GM18867 (cell line): ENCODE data around the gene NYAP2.

Source experiments
- ATAC-seq: cut with Tn5 transposase; IDR thresholded peaks from one replicate; pipeline ENCODE4 v1.9.1; 2021; ENCODE audit warnings: mild to moderate bottlenecking, moderate library complexity; ENCODE audit not compliant: unreplicated experiment

Gene NYAP2

DNA sequence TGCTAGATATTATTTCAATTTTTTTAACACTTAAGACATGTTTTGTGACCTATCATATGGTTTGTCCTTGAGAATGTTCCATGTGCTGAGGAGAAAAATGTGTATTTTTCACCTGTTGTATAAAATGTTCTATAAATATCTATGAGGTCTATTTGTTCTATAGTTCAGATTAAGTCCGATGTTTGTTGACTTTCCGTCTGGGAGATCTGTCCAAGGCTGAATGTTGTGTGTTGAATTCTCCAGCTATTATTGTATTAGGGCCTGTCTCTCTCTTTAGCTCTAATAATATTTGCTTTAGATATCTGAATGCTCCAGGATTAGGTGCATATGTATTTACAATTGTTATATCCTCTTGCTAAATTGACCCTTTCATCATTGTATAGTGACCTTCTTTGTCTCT is 144.1 kb downstream of the NYAP2 start:
- no peak for ATAC-seq

DNA sequence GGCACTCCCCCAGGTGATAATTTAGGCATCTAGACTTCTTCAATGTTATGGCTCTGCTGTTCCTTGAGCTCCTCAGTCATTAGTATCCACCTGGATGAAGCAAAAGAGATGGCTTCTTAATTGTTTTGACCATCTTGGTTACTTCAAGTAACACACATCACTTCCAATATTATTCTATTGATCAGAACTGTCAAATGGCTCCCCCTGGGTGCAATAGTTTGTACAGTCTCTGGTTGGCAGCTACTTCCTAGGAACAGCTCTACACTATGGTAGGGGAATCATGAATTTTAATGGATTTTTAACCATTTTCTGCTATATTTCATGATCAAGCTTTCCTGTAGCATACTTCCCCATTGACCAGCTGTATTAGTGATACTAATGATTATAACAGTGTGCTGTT is 157.0 kb downstream of the NYAP2 start:
- ATAC-seq = no peak

DNA sequence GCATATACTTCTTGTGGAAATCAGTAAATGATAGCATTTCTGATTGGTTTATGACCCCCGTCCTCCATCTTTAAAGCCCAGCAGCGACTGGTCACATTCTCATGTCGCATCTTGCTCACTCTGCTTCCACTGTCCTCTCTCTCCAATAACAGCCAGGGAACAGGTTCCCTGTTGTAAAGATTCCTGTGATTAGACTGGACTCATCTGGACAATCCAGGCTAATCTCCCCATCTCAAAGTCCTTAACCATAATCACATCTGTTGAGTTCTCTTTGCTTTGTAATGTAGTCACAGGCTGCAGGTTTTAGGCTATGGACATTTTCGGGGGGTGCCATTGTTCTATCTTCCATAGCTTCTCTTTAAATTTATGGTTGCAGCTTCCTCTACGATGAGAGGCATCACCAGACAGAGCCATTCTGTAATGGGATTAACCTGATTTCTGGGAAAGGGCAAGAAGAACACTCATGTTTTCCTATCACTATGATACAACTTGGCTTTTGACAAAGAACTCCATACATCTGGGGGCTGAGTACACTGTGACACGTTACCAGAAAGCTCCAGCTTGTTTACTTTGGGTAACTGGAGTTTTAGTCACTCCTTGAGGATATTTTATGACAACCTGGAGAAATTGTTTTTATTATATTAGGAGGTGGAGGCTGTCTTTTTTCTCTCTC is 159.0 kb downstream of the NYAP2 start:
- no peak for ATAC-seq

DNA sequence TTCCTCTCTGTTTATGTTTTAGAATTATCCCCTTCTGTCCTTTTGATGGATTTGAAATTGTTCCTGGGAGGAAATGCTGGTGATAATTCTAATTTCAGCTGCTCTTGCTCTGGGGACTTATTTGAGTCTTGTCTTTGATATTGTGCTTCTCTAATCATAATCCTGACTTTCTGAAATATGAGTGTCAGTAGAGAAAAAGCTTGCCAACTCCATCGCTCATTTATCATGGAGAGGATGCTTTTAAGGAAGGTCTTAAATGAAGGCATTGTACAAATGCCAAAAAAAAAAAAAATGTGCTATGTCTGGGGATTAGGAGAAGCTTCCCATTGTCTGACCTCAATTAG is 159.5 kb downstream of the NYAP2 start:
- no peak for ATAC-seq

DNA sequence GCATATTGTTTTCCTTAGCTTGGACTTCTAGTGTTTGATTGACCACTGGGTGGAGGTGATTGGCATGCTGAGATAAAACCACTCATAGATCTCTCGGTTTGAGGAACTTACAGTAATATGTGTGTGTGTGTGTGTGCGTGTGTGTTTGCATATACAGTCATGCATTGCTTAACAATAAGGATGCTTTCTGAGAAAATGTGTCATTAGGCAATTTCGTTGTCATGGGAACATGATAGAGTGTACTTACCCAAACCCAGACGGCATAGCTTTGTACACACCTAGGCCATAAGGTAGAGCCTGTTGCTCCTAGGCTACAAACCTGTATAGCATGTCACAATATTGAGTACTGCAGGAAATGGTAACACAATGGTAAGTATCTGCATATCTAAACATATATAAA is 167.3 kb downstream of the NYAP2 start:
- ATAC-seq = no peak

DNA sequence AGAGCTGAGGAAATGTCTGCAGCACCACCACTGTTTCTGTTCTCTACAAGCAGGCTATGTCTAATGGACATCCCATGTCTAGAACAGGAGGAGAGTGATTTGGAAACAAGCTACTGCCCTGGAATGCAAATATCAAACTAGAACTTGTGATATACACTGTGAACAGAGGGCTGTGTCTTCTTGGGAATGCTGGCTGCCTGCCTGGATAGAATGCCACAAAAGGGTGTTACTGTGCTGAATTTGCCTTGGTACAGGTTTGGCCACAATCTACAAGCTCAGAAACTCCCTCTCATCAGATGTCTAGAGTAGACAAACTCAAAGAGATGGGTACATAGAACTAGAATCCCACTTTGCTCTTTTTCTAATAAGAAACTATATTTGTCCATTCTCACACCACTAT is 170.5 kb downstream of the NYAP2 start:
- ATAC-seq = no peak

DNA sequence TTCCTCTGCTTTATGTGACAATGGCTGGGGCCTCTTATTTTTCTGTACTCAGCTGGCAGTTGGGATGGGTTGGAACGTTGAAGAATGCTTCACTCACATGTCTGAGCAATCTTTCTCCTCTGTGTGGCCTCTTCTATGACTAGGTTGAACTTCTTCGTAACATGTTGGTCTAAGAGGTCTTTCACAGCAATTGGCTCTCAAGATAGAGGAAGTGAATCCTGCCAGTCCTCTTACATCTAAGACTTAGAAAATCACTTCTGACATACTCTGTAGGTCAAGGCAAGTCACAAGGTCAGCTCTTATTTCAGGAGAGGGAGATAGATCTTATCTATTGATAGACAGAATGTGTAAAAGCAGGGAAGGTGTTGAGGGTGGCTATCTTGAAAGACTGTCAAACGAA is 174.1 kb downstream of the NYAP2 start:
- ATAC-seq = peak; percentile 59

DNA sequence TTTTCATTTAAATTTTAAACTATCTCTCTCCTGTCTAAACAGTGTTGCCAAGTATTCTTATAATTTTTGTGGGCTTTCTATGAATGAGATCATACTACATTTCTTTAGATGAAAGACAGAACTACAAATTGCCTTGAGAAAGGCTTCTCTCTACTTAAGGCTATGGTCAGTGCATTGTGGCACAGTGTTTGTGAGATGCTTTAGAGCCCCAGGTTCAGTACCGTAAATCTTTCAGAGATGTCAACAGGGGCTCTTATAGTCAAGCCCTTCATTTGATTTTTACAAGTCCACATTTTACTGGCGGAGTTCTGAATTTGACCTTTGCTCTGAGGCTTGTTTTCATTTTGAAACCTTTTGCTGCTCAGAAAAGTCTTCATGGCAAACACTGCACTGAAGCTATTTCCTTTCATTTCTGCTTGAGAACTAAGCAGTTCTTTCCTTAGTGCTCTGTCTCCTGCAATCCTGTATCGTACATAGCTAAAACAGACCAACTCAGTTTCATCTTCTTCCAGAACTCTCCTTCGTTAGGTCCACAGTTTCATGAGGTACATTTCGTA is 175.2 kb downstream of the NYAP2 start:
- ATAC-seq = no peak

DNA sequence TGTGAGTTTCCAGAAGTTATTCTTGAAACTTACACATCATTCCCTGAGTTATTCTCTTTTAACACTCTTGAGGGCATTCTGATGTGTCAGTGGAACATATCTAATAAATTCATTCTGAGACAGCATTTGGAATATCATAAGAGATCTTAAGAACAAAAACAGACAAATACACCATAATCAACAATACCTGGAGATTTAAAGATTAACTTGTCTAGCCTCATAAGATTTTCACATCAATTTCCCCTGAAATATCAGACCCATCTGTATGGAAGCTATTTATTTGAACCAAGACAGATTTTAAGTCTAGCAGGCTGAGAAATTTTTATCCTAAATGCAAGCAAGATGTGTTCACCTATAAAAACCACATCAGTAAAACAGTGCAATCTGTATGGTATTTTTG is 181.6 kb downstream of the NYAP2 start:
- ATAC-seq = no peak

DNA sequence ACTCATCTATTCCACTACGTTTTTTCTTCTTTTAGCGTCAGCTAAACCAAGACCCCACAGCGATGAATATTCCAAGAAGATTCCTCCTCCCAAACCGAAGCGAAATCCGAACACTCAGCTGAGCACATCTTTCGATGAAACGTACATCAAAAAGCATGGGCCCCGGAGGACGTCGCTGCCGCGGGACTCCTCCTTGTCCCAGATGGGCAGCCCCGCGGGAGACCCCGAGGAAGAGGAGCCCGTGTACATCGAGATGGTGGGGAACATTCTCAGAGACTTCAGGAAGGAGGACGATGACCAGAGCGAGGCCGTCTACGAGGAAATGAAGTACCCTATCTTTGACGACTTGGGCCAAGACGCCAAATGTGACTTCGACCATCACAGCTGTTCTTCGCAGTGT is 182.4 kb downstream of the NYAP2 start:
- no peak for ATAC-seq

DNA sequence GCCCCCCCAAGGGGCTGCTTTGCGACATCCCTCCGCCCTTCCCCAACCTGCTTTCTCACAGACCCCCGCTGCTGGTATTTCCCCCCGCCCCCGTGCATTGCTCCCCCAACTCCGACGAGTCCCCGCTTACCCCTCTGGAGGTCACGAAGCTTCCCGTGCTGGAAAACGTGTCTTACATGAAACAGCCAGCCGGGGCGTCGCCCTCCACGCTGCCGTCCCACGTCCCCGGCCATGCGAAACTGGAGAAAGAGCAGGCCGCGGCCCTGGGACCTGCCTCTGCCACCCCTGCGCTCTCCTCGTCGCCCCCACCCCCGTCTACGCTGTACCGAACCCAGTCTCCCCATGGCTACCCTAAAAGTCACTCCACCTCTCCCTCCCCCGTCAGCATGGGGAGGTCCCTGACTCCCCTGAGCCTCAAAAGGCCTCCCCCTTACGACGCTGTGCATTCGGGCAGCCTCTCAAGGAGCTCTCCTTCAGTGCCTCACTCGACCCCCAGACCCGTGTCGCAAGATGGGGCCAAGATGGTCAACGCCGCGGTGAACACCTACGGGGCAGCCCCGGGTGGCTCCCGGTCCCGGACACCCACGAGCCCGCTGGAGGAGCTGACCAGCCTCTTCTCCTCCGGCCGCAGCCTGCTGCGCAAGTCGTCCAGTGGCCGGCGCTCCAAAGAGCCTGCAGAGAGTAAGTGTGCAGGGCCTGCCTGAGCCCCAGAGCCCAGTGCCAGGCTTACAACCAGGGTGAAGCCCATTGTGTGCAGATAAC is 183.0 kb downstream of the NYAP2 start:
- ATAC-seq = no peak

DNA sequence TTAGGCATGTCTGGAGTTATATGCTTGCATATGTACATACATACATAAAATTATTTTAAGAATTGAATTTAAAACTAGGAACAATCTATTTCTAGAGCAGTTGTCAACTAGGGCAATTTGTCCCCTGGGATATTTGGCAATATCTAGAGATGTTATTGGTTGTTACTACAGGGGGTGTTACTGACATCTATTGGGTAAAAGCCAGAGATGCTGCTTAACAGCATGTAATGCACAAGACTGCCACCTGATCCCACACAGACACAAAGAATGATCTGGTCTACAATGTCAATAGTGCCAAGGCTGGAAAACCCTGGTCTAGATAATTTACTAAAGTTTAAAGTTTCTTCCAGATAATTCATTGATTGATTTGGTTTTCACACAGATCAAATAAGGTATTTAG is 185.3 kb downstream of the NYAP2 start:
- no peak for ATAC-seq

DNA sequence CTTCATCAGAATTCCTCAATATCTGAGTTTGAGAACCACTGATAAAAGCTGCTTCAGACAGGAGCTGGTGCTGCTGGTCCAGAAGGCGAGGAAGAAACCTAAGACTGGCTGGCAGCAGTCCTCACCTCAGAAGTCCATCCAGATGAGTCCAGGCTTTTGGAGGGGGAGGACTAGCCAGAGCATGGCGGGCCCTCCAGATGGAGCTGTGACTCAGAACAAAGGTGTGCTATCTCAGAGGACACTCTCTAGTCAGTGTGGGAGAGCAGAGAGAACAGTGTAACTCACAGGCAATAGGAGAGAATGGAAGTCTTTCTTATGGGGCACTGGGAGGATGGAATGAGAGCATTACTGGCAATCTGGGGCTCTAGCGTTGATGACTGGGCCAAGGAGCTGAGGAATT is 191.4 kb downstream of the NYAP2 start:
- ATAC-seq = no peak

DNA sequence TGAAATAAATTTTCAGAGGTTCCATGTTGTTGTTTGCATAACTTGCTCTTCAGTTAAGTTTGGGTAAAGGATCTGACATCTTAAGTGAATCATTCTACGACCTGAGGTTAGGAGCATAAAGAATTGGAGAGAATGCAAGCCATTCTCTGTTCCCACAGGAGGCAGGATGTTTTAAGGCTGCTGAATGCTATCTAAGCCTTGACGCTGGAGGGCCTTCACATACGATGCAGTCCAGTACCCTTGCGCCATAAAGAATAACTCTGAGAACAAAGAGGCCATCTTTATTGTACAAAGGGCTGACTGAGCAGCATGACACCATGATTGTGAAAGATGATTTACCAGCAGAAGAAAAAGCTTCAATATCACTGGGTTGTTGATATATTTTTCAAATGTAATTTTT is 198.4 kb downstream of the NYAP2 start:
- no peak for ATAC-seq

DNA sequence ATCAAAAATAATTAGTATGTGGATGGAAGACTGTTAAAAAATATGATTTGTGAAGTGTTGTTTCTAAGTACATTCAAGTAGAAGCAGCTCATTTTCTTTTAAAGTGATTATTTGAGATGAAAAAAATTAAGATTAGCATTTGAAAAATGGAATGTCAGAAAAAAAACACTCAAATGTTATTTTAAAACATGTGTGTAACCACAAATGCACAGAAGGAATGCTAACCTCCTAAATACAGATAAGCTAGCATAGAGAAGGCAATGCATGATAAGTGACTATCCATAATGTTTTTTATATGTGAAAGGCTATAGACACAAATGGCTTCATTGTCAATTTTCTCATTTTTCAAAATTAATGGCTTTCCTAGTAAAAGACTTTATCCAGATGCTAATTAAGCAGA is 198.9 kb downstream of the NYAP2 start:
- no peak for ATAC-seq

DNA sequence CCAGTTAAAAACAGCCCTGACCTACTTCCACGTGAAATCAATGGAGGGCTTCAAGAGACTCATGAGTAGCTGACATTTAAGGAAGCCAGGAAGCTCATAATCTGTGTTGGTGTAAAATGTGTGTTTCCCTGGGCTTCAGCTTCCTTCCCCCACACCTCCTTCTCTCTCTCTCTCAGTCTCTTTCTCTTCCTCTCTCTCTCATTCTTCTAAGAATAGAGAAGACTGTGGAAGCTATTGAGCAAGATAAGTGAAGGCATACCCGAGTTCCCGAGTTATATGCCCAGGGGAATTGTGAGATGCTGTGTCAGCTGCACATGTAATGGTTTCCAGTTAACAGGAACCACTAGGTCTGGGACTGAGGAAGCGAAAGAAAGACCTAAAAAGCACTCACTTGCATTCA is 199.4 kb downstream of the NYAP2 start:
- no peak for ATAC-seq

DNA sequence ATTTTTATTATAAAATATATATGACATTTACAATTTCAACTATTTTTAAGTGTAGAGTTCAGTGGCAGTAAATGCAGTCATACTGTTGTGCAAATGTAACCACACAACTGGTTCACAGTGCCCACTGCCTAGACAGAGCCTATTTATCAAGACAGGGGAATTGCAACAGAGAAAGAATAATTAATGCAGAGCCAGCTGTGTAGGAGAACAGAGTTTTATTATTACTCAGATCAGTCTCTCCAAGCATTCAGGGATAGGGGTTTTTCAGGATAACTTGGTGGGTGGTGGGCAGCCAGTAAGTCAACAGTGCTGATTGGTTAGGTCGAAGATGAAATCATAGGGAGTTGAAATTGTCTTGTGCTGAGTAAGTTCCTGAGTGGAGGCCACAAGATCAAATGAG is 200.3 kb downstream of the NYAP2 start:
- ATAC-seq = peak; percentile 3

DNA sequence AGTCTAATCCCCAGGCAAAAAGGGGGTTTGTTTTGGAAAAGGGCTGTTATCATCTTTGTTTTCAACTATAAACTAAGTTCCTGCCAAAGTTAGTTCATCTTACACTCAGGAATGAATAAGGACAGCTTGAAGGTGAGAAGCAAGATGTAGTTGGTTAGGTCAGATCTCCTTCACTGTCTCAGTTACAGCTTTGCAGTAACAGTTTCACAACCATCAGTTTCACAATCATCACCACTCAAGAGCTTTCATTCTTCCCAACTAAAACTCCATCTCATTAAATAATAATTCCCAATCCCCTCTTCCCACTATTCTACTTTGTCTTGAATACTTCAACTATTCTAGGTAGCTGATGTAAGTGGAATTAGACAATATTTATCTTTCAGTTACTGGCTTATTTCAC is 200.9 kb downstream of the NYAP2 start:
- peak; percentile 70 for ATAC-seq

DNA sequence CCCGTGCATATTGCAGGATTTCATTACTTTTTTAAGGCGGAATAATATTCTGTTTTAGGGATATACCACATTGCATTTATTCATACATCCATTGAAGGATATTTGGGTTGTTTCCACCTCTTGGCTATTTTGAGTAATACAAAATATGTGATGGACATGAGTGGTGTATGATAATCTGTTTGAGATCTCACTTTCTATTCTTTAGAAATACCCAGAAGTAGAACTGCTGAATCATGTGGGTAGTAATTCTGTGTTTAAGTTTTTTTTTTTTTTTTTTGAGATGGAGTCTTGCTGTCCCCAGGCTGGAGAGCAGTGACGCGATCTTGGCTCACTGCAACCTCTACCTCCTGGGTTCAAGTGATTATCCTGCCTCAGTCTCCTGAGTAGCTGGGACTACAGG is 201.4 kb downstream of the NYAP2 start:
- ATAC-seq = peak; percentile 62

DNA sequence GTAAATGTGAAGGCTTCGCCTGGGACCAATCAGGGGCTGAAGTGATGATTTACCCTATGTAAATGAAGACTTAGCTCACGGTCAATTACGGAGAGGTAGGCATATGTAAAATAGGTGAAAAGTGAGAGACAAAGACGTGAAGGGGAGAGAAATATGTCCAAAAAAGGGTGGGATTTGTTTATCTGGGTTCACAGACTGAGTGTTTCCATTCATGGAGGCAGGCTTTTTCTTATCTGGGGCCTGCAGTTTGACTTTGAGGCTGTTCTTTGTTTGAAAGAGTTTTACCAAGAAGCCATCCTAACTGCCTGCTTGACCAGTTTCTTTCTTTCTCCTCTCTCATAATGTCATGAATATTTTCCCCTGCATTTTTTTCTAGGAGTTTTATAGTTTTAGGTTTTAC is 202.7 kb downstream of the NYAP2 start:
- no peak for ATAC-seq

DNA sequence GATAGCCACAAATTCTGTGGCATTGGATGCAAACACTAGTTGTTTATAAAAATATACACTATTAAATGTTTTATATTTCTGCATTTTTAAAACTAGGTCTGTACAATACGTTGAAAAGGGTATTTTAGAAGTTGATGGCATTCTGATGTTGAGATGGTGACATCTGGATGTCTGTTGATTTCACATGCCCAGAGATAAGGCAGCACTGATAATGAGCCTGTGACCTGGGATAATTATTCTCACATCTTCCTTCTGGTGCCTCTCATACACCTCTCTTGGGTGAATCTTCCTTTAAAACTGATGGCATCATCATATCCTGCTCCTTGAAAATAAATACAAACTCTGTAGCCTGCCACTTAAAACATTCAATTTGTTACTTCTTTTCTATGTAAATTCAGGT is 208.6 kb downstream of the NYAP2 start:
- ATAC-seq = no peak

DNA sequence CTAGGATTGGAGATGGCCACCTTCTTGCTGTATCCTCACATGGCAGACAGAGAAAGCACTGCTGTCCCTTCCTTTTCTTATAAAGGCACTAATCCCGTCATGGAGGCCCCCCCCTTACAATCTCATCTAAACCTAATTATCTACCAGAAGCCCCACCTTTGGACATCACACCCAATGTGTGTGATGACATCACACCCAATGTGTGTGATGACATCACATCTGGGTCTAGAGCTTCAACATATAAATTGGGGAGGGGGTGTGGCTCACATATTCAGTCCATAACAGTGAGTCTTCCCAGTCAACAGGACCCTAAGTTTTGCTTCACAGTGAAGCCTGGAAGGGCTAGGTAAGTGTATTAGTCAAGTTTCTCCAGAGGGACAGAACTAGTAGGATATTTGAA is 213.1 kb downstream of the NYAP2 start:
- no peak for ATAC-seq

DNA sequence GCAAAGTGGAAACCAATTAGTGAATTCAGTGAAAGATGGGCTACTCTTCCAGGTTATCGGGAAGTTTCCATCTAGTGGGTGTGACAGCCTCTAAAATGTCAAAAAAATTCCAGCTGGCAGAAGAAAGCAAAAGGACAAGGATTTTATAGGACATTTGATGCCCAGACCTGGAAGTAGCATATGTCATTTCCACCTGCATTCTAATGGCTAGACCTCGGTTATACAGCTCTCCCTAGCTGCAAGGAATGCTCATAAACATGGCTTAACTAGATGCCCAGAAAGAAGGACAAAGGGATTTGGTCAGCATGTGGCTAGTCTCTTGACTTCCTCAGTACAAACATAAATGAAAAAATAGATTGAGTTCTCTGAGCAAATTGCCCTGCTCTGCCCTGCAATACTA is 215.4 kb downstream of the NYAP2 start:
- no peak for ATAC-seq
